Suprapubic skin (tissue), 4 donors: Measurements from ENCODE around the gene MUC5AC.

ENCODE experiments used
- CTCF ChIP-seq, 2 donors: fragments of 200-600 bp in 1 of 2; fragments of 450-650 bp in 1 of 2; sonication (generic) in 1 of 2; IDR thresholded peaks; one replicate each; pipeline ENCODE4 v1.5.1; 2016 to 2019; ENCODE audit warnings: antibody characterized with exemption in 2 of 2, mild to moderate bottlenecking in 1 of 2, moderate library complexity in 1 of 2
- POLR2A ChIP-seq, 2 donors: fragments of 450-650 bp; IDR thresholded peaks; one replicate each; pipeline ENCODE4 v1.6.1; 2017; ENCODE audit warnings: antibody characterized with exemption in 2 of 2, mild to moderate bottlenecking in 2 of 2, moderate library complexity in 2 of 2
- POLR2AphosphoS5 ChIP-seq, 3 donors: sonication (generic); formaldehyde crosslinking; IDR thresholded peaks; one replicate each; pipeline ENCODE4 v1.6.1; 2017; ENCODE audit warnings: antibody characterized with exemption in 3 of 3

DNA sequence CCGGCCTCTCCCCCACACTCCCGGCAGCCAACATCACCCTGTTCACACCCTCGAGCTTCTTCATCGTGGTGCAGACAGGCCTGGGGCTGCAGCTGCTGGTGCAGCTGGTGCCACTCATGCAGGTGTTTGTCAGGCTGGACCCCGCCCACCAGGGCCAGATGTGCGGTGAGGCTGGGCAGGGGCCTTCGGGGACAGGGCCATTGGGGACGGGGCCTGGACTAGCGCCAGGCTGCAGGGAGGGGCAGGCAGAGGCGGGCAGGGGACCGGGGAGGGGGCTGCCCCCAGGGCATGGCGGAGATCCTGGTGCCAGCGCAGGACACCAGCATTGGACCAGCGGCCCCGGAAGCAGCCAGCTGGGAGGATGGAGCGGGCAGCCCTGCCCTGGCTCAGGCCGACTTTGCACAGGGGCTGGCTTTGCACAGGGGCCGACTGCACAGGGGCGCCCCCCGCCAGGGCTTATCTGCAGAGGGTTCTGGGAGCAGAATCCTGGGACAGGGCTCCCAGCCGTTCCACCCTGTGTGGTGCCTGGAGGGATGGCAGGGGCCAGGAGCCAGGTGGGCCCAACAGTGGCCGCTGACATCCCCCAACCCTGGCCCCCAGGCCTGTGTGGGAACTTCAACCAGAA lies 73.8 kb downstream of the MUC5AC start:
- TF ChIP-seq POLR2A (IDR thresholded peaks at IDR 0.05) (no peak), CTCF (IDR thresholded peaks at IDR 0.05) (no peak), POLR2AphosphoS5 (IDR thresholded peaks at IDR 0.05) (no peak)
